Heart left ventricle (tissue), 13 donors: ENCODE data around the gene HMGA1.

ENCODE experiments used
- CTCF ChIP-seq, 12 donors: fragments of 200-600 bp; sonication (generic) in 4 of 12; IDR thresholded peaks; one replicate each; pipeline versions ENCODE4 v1.5.0 to v1.8.0; 2018 to 2022; ENCODE audit warnings: antibody characterized with exemption in 12 of 12, mild to moderate bottlenecking in 5 of 12
- POLR2A ChIP-seq, 2 donors: fragments of 450-650 bp; IDR thresholded peaks; one replicate each; pipeline ENCODE4 v1.6.1; 2017; ENCODE audit warnings: antibody characterized with exemption in 2 of 2, mild to moderate bottlenecking in 2 of 2, moderate library complexity in 2 of 2
- donor health status: ischemic (EF 13 %, LVEDD 7.1; RV severe dilation, severe dysfunction).
- donor health status: DM: no; HTN: yes; CAD: no.
- donor health status: DM: no; HTN: no; CAD: no.
- donor health status: ischemic (EF 25% LVEDD 6.9; RV normal size, moderate dysfunction).
- donor health status: ischemic (EF 25% LVEDD 5.7; RV mildly dilated, moderate dysfunction).
- donor health status: ischemic (EF 35%, LVEDD 5.7; RV mildly dilated, moderate dysfunction).
- donor health status: nonischemic (EF 11% LVEDD 7.7; RV severe dilation, severe dysfunction).
- donor health status: DM: yes; HTN: yes; CAD: no.
- donor health status: PGD.
- donor health status: ischemic (EF 29% LVEDD 5.4; RV normal size, mild dysfunction).
- donor health status: nonischemic (EF 23%, LVEDD 6.1; RV moderate dilation, normal function).

GRCh38 chr6:34285448-34286164 is 48.9 kb downstream of the HMGA1 start:
- TF ChIP-seq CTCF (IDR thresholded peaks at IDR 0.05) (no peak), POLR2A (IDR thresholded peaks at IDR 0.05) (no peak)
